ENCODE measurements around the gene KHDRBS1. TPM values are rescaled to one million over a fixed set of nuclear protein-coding genes. Genes with fewer than 3 reads are reported as not detected.
"Not testable (repeated sequence)": the region's sequence is repeated elsewhere in the genome, so short reads cannot be mapped to it uniquely, and the experiment has no call there.

Gene KHDRBS1
- total and polyA plus RNA-seq, 7 donors: 58.0 to 83.7 (median 72.0) TPM

DNA sequence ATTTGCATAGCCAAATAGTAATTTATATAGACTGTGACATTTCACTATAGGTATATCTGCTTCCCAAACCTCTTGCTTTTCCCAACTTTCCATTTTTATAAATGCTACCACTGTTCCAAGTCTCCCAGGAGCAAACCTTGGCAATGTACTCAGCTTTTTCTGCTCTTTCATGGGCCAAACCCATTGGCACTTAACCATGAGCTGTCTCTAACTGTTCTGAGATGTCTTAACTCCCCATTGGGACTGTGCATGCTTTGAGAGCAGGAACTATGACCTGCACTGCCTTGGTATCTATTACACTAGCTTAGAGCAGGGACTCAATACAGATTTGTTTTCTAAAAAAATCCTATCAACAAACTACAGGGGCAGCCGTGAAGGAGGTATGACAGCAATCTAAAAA lies 22.5 kb upstream of the KHDRBS1 start:
- H3K27ac ChIP-seq: no peak overlapping the region
- intact Hi-C loops (cut with DNase I): no loop called here
- 81 to 90% methylated on average over 1 of the region's 1 CpG for WGBS, 2 donors
- DNase-seq: no peak
- TF ChIP-seq POLR2AphosphoS5 (IDR thresholded peaks at IDR 0.05) (no peak), EP300 (IDR thresholded peaks at IDR 0.05) (no peak), POLR2A (IDR thresholded peaks at IDR 0.05) (no peak)
- TF ChIP-seq, protein P1, sequence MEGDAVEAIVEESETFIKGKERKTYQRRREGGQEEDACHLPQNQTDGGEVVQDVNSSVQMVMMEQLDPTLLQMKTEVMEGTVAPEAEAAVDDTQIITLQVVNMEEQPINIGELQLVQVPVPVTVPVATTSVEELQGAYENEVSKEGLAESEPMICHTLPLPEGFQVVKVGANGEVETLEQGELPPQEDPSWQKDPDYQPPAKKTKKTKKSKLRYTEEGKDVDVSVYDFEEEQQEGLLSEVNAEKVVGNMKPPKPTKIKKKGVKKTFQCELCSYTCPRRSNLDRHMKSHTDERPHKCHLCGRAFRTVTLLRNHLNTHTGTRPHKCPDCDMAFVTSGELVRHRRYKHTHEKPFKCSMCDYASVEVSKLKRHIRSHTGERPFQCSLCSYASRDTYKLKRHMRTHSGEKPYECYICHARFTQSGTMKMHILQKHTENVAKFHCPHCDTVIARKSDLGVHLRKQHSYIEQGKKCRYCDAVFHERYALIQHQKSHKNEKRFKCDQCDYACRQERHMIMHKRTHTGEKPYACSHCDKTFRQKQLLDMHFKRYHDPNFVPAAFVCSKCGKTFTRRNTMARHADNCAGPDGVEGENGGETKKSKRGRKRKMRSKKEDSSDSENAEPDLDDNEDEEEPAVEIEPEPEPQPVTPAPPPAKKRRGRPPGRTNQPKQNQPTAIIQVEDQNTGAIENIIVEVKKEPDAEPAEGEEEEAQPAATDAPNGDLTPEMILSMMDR (IDR thresholded peaks at IDR 0.05): no peak
- H3K9me3 ChIP-seq: no peaks in the 10 kb centered on the region
- H3K27me3 ChIP-seq: no peaks in the 10 kb centered on the region
- H3K4me3 ChIP-seq: no peak overlapping the region
- H3K36me3 ChIP-seq: no peaks in the 10 kb centered on the region
- H3K4me1 ChIP-seq: no peaks in the 10 kb centered on the region

DNA sequence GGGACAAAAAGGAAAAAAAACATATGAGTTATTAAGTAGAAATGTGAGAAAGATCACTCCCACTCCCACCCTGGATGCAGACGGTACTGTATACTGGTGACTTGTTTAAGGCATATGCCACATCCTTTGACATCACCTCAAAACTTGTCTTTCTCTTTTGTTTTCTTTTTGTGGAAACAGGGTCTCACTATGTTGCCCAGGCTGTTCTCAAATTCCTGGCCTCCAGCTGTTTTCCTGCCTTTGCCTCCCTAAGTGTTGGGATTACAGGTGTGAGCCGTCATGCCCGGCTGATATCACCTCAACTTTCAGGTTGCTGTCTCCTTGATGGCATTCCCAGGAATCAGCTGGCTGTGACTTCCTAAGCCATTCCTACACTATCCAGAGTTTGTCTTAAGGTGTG lies 18.4 kb upstream of the KHDRBS1 start:
- no peak for DNase-seq
- Histone ChIP-seq H3K9me3 (no peaks in the 10 kb centered on the region), H3K27ac (no peak overlapping the region), H3K4me1 (no peaks in the 10 kb centered on the region), H3K4me3 (no peak overlapping the region), H3K27me3 (no peaks in the 10 kb centered on the region), H3K36me3 (no peaks in the 10 kb centered on the region)
- TF ChIP-seq, protein P1 (IDR thresholded peaks at IDR 0.05): no peak
- TF ChIP-seq POLR2AphosphoS5 (IDR thresholded peaks at IDR 0.05) (no peak), EP300 (IDR thresholded peaks at IDR 0.05) (no peak), POLR2A (IDR thresholded peaks at IDR 0.05) (no peak)
- intact Hi-C loops (cut with DNase I): no loop called here
- WGBS, 2 donors: 86 to 90% methylated on average over 3 of the region's 3 CpGs

DNA sequence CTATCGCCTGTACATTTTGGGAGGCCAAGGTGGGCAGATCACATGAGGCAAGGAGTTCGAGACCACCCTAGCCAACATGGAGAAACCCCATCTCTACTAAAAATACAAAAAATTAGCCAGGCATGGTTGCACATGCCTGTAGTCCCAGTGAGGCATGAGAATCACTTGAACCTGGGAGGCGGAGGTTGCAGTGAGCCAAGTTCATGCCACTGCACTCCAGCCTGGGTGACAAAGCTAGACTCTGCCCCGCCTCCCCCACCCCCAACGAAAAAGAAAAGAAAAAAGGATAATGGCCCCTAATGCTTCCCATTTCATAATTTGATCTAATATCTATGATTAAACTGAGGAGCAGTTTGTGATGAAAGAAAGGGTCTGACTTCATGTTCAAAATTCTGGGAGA lies 17.5 kb upstream of the KHDRBS1 start:
- H3K27me3 ChIP-seq; DNase-seq; H3K4me3 ChIP-seq; H3K9me3 ChIP-seq; intact Hi-C loops (cut with DNase I); H3K36me3 ChIP-seq; H3K27ac ChIP-seq; H3K4me1 ChIP-seq: not testable (repeated sequence)
- WGBS, 2 donors: 89 to 92% methylated on average over 5 of the region's 5 CpGs

DNA sequence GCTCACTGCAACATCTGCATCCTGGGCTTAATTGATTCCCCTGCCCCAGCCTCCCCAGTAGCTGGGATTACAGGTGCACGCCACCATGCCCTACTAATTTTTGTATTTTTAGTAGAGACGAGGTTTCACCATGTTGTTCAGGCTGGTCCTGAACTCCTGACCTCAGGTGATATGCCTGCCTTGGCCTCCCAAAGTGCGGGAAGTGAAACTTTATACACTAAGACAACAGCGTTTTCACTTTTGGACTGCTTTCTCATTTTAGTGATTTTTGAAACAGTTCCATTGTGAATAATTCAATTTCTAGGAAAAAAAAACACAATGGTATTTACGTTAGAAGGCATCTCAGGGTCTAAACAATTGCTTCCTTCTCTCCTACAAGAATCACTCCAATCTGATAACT lies 11.8 kb upstream of the KHDRBS1 start:
- H3K36me3 ChIP-seq: no peaks in the 10 kb centered on the region
- TF ChIP-seq POLR2AphosphoS5 (IDR thresholded peaks at IDR 0.05) (no peak), POLR2A (IDR thresholded peaks at IDR 0.05) (no peak), EP300 (IDR thresholded peaks at IDR 0.05) (no peak)
- TF ChIP-seq, protein P1 (IDR thresholded peaks at IDR 0.05): no peak
- intact Hi-C loops (cut with DNase I): no loop called here
- WGBS, 2 donors: 79 to 86% methylated on average over 5 of the region's 5 CpGs
- no peak for DNase-seq
- no peak overlapping the region for H3K4me3 ChIP-seq
- H3K27ac ChIP-seq: no peak overlapping the region
- H3K27me3 ChIP-seq: no peaks in the 10 kb centered on the region
- H3K9me3 ChIP-seq: no peaks in the 10 kb centered on the region
- no peaks in the 10 kb centered on the region for H3K4me1 ChIP-seq

DNA sequence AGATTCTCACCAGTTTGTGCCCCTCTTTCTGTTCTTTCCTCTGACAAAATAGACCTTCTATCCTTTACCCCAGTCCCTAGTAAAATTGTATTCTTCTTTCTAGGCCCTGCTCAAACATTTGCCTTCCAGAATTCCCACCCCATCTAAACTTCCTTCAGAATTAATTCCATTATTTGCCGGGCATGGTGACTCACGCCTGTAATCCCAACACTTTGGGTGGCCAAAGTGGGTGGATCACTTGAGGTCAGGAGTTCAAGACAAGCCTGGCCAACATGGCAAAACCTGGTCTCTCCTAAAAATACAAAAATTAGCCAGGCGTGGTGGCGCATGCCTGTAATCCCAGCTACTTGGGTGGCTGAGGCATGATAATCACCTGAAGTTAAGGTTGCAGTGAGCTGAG lies 11.4 kb upstream of the KHDRBS1 start:
- H3K9me3 ChIP-seq; intact Hi-C loops (cut with DNase I); H3K4me1 ChIP-seq; H3K27ac ChIP-seq; DNase-seq; H3K27me3 ChIP-seq; H3K4me3 ChIP-seq; H3K36me3 ChIP-seq: not testable (repeated sequence)
- WGBS, 2 donors: 66 to 73% methylated on average over 4 of the region's 4 CpGs

DNA sequence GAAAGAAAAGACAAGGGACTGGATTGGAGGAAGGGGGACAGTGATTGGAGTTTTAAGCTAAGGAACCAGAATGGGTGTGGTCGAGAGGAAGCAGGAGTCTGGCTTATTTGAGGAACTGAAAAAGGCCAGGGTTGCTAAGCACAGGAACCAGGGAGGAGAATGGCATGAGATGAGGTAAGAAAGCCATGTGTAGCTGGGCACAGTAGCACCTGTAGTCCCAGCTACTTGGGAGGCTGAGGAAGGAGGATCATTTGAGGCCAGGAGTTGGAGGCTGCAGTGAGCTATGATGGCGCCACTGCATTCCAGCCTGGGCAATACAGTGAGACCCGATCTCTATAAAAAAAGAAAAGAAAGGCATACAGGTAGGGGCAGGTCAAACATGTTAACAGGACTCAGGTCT lies 8.1 kb upstream of the KHDRBS1 start:
- WGBS, 2 donors: 80 to 89% methylated on average over 3 of the region's 3 CpGs
- intact Hi-C loops (cut with DNase I): no loop called here
- no peak overlapping the region for H3K4me3 ChIP-seq
- TF ChIP-seq POLR2A (IDR thresholded peaks at IDR 0.05) (no peak), EP300 (IDR thresholded peaks at IDR 0.05) (no peak), POLR2AphosphoS5 (IDR thresholded peaks at IDR 0.05) (no peak)
- TF ChIP-seq, protein P1 (IDR thresholded peaks at IDR 0.05): no peak
- H3K9me3 ChIP-seq: no peaks in the 10 kb centered on the region
- no peak for DNase-seq
- H3K36me3 ChIP-seq: no peaks in the 10 kb centered on the region
- no peak overlapping the region for H3K27ac ChIP-seq
- H3K4me1 ChIP-seq: no peaks in the 10 kb centered on the region
- H3K27me3 ChIP-seq: no peaks in the 10 kb centered on the region

All from sigmoid colon (tissue), 7 donors.